Fibroblast of upper back skin (primary cell): ENCODE measurements around the gene ROBO3.

ENCODE experiments used
- DNase-seq: peaks from one replicate; pipeline ENCODE4 v3.0.0-alpha.2; 2013

The ROBO3 gene

GRCh38 chr11:124930799-124931198 is 65.6 kb downstream of the ROBO3 start:
- no peak for DNase-seq
